ENCODE measurements around the gene BEND5.

- TF ChIP-seq EZH2 (IDR thresholded peaks at IDR 0.05; ENCODE audit: insufficient read depth, poor library complexity, severe bottlenecking) (no peak), EZH2phosphoT487 (IDR thresholded peaks at IDR 0.05; ENCODE audit: insufficient read depth, low read depth) (no peak)
Measured at GRCh38 chr1:48683839-48684238, 92.9 kb downstream of the BEND5 start.

All from GM23248 (cell line).